Effector memory CD4-positive, alpha-beta T cell (primary cell): ENCODE data around the gene SMARCB1.
"Not testable (repeated sequence)": the region's sequence is repeated elsewhere in the genome, so short reads cannot be mapped to it uniquely, and the experiment has no call there.

ENCODE experiments used
- DNase-seq, 3 donors: peaks; one replicate each; pipeline ENCODE4 v3.0.0-alpha.2; 2020
- H3K27ac ChIP-seq: 2 replicates; pipeline ENCODE4 v1.7.0; 2013; ENCODE audit warnings: mild to moderate bottlenecking, low read length, moderate library complexity; ENCODE audit not compliant: insufficient read depth, poor library complexity, severe bottlenecking
- H3K27me3 ChIP-seq: replicated peaks from 2 replicates; pipeline ENCODE4 v1.7.0; 2013; ENCODE audit warnings: mild to moderate bottlenecking, low read length; ENCODE audit not compliant: insufficient read depth, control insufficient read depth, poor library complexity, severe bottlenecking
- H3K36me3 ChIP-seq: 2 replicates; pipeline ENCODE4 v1.7.0; 2013; ENCODE audit warnings: mild to moderate bottlenecking, low read length, moderate library complexity; ENCODE audit not compliant: control insufficient read depth, insufficient read depth
- H3K4me1 ChIP-seq: 2 replicates; pipeline ENCODE4 v1.7.0; 2013; ENCODE audit warnings: low read length, mild to moderate bottlenecking; ENCODE audit not compliant: control insufficient read depth, insufficient read depth, poor library complexity, severe bottlenecking
- H3K4me3 ChIP-seq: 2 replicates; pipeline ENCODE4 v1.7.0; 2013; ENCODE audit warnings: low read length, low read depth, mild to moderate bottlenecking; ENCODE audit not compliant: insufficient read depth, poor library complexity, severe bottlenecking
- H3K9me3 ChIP-seq: 2 replicates; pipeline ENCODE4 v1.7.0; 2013; ENCODE audit warnings: mild to moderate bottlenecking, low read length, moderate library complexity; ENCODE audit not compliant: control insufficient read depth

Gene SMARCB1

DNA sequence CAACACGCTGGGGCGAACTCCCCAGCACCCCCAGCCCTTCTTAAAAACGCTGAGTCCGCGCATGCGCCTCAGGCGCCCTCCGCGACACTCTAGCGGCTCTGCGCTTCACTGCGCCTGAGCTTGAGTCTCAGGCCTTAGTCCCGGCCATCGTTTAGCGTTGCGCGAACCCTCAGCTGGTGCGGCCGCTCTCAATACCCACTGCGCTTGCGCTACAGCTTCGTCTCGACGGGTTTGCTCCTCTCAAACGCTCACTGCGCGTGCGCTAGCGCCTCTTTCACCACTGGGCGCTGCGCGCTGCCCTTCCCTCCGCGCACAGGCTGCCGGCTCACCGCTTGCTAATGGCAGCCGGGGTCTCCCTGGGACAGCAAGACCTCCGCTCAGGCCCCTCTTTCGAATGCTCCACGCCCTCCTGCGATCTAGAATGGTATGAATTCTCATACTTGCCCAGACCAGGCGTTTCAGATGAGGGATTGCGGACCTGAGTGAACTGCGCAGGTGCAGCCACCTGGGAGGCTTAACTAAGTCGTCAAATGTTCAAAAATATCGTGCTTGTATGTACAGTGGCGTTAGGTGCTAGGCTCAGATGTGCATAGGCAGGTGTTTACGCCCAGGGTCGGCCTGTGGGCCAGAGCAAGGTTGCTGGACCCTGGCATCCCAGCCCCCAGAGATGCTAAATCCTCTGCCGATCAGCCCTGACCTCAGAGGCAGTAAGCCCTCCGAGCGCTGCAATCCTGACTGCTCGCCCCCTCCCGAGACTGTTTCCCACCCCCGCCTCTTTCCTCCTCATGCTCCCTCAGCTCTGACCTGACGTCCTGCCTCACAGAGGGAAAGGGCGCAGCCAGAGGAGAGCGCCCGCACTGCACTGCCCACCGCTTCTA lies 71.1 kb downstream of the SMARCB1 start, which contains the start of gene SLC2A11:
Gene SLC2A11, plus strand, starts transcription at position 270 of the 878 bp plus-strand sequence. Its CDS starts 125 bp downstream, at position 395.
- peak; percentile 87 to 92 (median 88) for DNase-seq
- Histone ChIP-seq H3K27ac (peak within 1 kb of the TSS; percentile 65), H3K4me3 (peak within 1 kb of the TSS; percentile 92), H3K4me1 (peaks cover 14% of the 10 kb centered on the region), H3K27me3 (no peaks in the 10 kb centered on the region), H3K9me3 (no peaks in the 10 kb centered on the region), H3K36me3 (no peaks in the 10 kb centered on the region)

DNA sequence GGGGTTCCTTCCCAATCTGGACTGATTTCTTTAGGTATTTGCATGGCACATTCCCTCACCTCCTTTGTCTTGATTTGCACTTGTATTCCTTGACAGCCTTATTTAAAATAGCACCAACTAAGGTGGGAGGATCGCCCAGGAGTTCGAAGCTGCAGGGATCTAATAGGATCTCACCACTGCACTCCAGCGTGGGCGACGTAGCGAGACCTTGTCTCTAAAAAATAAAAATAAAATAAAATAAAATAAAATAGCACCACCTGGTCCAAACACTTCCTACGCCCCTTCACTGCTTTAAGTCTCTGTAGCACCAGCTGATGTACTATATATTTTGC lies 71.7 kb downstream of the SMARCB1 start:
- H3K9me3 ChIP-seq = no peaks in the 10 kb centered on the region
- no peaks in the 10 kb centered on the region for H3K36me3 ChIP-seq
- DNase-seq = no peak
- peak overlapping the region; percentile 65 for H3K27ac ChIP-seq
- peak overlapping the region; percentile 92 for H3K4me3 ChIP-seq
- H3K4me1 ChIP-seq = peaks cover 14% of the 10 kb centered on the region
- no peaks in the 10 kb centered on the region for H3K27me3 ChIP-seq

DNA sequence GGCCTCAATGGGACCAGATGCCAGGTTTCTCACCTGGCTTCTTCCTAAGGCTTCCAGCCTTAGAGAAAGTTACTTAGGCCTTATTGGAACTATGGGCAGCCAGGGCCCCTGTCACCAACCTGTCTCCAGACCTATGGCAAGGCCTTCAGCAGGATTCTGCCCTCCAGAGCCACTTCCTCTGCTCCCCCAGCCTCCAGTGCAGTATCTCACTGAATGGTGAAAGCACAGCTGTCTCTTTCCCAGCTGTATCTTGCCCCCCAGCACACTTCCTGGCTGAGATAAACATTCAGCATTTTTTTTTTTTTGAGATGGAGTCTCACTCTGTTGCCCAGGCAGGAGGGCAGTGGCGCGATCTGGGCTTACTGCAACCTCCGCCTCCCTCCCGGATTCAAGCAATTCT lies 72.4 kb downstream of the SMARCB1 start:
- peaks cover 14% of the 10 kb centered on the region for H3K4me1 ChIP-seq
- no peak overlapping the region for H3K27ac ChIP-seq

DNA sequence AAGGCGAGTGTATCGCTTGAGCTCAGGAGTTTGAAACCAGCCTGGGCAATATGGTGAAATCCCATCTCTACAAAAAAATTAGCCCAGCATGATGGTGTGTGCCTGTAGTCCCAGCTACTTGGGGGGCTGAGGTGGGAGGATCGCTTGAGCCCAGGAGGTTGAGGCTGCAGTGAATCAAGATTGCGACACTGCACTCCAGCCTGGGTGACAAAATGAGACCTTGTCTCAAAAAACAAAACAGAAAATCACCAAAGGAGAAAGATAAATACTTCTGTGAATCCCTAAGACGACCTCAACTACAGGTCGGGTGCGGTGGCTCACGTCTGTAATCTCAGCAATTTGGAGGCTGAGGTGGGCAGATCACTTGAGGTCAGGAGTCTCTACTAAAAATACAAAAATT lies 73.4 kb downstream of the SMARCB1 start:
- H3K36me3 ChIP-seq, H3K27me3 ChIP-seq, H3K4me3 ChIP-seq, H3K9me3 ChIP-seq, DNase-seq, H3K27ac ChIP-seq: not testable (repeated sequence)
- H3K4me1 ChIP-seq = peaks cover 14% of the 10 kb centered on the region

More for the DNA sequence above, 72.4 kb downstream of the SMARCB1 start:
- H3K4me3 ChIP-seq = no peak overlapping the region
- H3K36me3 ChIP-seq = no peaks in the 10 kb centered on the region
- no peak for DNase-seq
- H3K9me3 ChIP-seq = no peaks in the 10 kb centered on the region
- H3K27me3 ChIP-seq = no peaks in the 10 kb centered on the region

DNA sequence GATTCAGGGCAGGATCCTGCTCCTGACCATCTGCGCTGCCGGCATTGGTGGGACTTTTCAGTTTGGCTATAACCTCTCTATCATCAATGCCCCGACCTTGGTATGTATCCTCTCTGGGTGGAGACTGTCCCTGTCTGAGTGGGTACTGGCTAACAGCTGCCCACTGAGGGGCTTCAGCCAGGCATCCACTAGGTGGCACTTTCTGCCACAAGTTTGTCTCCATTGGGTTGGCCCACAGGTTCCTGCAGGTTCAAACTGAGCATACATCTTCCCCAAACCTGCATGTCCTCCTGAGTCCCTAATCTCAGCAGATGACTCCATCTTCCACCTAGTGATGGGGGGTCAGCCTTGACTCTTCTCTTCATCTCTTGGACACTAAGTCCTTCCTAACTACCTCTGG lies 75.3 kb downstream of the SMARCB1 start:
- no peaks in the 10 kb centered on the region for H3K9me3 ChIP-seq
- no peak overlapping the region for H3K27ac ChIP-seq
- no peaks in the 10 kb centered on the region for H3K36me3 ChIP-seq
- no peaks in the 10 kb centered on the region for H3K27me3 ChIP-seq
- peaks cover 8% of the 10 kb centered on the region for H3K4me1 ChIP-seq
- H3K4me3 ChIP-seq = no peak overlapping the region
- DNase-seq = no peak

DNA sequence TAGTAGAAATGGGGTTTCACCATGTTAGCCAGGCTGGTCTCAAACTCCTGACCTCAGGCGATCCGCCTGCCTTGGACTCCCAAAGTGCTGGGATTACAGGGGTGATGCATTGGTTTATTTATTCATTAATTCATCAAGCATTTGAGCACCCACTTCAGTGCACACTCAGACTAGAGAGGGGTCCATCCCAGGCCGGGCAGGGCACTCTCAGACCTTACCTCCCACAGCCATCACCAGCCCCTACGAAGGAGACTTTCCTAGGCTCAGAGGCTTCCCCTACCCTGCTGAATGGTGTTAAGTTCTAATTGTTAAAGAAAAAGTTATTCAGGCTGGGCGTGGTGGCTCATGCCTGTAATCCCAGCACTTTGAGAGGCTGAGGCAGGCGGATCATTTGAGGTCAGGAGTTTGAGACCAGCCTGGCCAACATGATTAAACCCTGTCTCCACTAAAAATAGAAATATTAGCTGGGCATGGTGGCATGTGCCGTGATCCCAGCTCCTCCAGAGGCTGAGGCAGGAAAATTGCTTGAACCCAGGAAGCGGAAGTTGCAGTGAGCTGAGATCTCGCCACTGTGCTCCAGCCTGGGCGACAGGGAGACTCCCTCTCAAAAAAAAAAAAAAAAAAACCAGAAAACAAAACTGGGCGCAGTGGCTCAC lies 77.9 kb downstream of the SMARCB1 start:
- H3K4me3 ChIP-seq, H3K27ac ChIP-seq, H3K4me1 ChIP-seq, H3K9me3 ChIP-seq, DNase-seq, H3K27me3 ChIP-seq, H3K36me3 ChIP-seq: not testable (repeated sequence)

DNA sequence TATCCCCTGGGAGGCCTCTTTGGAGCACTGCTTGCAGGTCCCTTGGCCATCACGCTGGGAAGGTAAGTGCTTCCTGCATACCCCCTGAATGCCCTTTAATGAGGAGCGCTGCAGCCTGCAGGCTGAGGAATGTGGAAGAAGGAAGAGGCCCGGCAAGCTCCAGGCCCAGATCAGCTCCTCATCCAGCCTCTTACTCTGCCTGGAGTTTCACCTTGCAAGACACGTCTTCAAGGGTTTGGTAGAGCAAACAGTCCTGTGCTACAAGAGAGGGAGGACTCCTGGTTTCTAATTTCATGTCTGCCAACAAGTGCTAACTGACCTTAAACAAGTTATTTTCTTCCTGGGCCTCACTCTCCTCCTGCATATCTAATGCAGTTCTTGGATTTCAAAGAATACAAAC lies 81.8 kb downstream of the SMARCB1 start:
- H3K27me3 ChIP-seq = no peaks in the 10 kb centered on the region
- peaks cover 12% of the 10 kb centered on the region for H3K36me3 ChIP-seq
- H3K9me3 ChIP-seq = no peaks in the 10 kb centered on the region
- H3K27ac ChIP-seq = no peak overlapping the region
- no peak for DNase-seq
- H3K4me3 ChIP-seq = no peak overlapping the region
- no peaks in the 10 kb centered on the region for H3K4me1 ChIP-seq

DNA sequence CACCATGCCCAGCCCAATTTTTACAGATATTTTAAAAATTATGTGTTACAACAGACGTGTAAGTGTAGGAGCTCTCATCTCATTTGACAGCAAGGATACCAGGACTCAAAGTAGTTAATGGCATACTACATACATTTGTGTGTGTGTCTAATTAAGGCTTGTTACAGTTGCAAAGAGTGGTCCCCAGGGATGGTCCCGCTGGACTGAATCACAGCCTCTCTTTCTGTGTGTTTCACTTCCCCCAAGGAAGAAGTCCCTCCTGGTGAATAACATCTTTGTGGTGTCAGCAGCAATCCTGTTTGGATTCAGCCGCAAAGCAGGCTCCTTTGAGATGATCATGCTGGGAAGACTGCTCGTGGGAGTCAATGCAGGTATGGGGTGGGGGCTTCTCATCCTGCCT lies 88.1 kb downstream of the SMARCB1 start:
- Histone ChIP-seq H3K36me3 (peaks cover 5% of the 10 kb centered on the region), H3K4me1 (no peaks in the 10 kb centered on the region), H3K9me3 (no peaks in the 10 kb centered on the region), H3K4me3 (no peak overlapping the region), H3K27me3 (no peaks in the 10 kb centered on the region), H3K27ac (no peak overlapping the region)
- DNase-seq = no peak

DNA sequence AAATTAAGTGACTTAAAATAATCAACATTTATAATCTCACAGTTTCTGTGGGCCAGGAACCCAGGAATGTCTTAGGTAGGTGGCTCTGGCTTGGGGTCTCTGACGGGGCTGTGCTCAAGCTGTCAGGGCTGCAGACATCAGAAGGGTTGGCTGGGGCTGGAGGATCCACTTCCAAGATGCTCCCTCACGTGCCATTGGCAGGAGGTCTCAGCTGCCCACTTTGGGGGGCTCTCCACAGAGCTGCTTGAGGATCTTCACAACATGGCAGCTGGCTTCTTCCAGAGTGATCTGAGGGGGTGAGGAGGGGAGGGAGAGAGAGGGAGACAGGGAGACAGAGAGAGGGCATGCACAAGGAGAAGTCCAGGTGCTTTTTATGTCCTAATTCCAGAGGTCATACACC lies 89.0 kb downstream of the SMARCB1 start:
- Histone ChIP-seq H3K27ac (no peak overlapping the region), H3K4me1 (no peaks in the 10 kb centered on the region), H3K4me3 (no peak overlapping the region), H3K36me3 (peaks cover 5% of the 10 kb centered on the region), H3K9me3 (no peaks in the 10 kb centered on the region), H3K27me3 (no peaks in the 10 kb centered on the region)
- DNase-seq = no peak

DNA sequence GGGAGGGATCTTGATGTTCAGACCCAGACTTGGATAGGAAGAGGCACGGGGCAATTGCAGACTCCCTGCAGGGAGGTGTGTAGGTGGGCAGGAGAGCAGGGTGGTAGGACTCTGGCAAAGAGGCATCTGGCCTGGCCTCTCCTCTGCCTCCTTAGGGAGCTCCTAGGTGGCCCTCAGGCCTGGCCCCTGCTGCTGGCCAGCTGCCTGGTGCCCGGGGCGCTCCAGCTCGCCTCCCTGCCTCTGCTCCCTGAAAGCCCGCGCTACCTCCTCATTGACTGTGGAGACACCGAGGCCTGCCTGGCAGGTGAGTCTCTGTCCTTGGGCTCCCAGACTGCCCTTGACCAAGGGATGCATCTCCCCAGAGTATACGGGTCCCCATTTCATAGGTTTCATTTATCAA lies 90.8 kb downstream of the SMARCB1 start:
- H3K4me1 ChIP-seq = no peaks in the 10 kb centered on the region
- peaks cover 5% of the 10 kb centered on the region for H3K36me3 ChIP-seq
- H3K9me3 ChIP-seq = no peaks in the 10 kb centered on the region
- no peak for DNase-seq
- no peaks in the 10 kb centered on the region for H3K27me3 ChIP-seq
- no peak overlapping the region for H3K4me3 ChIP-seq
- H3K27ac ChIP-seq = no peak overlapping the region
